CD4-positive, alpha-beta T cell treated with Interleukin-6 for 4 hours (primary cell): Measurements from ENCODE around the gene DUSP22.

Source experiments
- DNase-seq: peaks from one replicate; pipeline ENCODE4 v3.0.0-alpha.2; 2020; ENCODE audit warnings: mixed read lengths

The DUSP22 gene

DNA sequence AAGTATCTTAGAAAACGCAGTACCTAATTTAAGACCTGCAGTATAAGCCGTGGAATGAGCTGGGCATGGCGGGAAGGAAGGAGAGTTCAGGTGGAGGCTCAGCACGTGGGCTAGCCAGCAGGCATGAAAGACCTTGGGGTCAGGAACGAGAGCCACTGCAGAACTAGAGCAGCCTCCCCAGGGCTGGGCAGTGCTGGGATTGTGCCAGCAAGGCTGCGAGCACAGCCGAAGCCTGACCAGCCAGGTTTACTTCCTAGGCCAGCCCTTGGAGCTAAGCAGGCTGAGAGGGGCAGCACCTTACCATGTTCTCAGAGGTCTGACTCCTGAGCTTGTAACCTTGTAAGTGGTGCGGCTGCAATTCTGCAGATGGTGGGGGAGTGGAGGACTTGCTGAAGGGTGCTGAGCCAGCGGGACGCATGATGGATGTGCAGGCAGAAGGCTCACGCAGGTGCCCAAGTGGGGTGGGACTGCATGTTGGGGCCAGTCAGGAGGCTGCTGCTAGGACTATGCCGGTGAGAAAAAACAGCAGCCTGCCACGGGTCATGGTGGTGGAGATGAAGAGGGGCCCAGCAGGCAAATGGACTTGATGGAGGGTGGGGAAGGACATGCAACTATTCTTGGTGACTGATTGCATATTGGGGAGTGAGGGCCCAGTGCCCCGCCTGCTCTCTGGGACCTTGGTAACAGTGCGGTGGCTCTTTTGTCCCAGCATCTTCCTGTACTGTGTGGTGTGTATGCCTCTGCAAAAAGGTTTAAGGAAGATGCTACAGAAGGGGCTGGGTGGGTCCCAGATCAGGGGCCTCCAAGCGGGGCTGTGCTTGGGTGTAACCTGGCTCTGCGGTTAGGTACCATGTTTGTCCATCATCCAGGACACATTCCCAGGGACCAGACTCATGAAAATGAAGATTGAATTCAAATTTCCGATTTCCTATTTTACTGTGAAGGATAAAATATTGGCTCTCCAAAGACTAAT lies 61.6 kb downstream of the DUSP22 start:
- no peak for DNase-seq

DNA sequence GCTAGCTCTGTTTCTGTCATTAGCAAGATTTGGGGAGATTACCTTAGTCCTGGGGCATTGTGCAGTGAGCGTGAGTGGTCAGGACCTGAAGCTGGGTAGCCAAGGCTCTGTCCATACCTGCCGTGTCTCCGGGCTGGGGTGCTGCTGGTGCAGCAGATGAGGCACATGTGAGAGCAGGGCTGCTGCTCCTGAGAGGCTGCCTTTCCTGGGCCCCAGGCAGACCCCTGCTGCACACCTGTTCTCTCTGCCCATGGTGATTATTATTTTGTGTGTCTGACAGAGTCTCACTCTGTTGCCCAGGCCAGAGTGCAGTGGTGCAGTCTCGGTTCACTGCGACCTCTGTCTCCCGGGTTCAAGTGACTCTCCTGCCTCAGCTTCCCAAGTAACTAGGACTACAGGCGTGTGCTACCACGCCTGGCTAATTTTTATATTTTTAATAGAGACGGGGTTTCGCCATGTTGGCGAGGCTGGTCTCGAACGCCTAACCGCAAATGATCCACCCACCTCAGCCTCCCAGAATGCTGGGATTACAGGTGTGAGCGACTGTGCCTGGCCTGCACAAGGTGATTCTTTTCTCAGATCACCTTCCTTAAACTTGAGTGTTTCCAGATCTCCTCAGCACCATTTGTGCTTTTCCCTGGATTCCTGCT lies 62.5 kb downstream of the DUSP22 start:
- DNase-seq: no peak

DNA sequence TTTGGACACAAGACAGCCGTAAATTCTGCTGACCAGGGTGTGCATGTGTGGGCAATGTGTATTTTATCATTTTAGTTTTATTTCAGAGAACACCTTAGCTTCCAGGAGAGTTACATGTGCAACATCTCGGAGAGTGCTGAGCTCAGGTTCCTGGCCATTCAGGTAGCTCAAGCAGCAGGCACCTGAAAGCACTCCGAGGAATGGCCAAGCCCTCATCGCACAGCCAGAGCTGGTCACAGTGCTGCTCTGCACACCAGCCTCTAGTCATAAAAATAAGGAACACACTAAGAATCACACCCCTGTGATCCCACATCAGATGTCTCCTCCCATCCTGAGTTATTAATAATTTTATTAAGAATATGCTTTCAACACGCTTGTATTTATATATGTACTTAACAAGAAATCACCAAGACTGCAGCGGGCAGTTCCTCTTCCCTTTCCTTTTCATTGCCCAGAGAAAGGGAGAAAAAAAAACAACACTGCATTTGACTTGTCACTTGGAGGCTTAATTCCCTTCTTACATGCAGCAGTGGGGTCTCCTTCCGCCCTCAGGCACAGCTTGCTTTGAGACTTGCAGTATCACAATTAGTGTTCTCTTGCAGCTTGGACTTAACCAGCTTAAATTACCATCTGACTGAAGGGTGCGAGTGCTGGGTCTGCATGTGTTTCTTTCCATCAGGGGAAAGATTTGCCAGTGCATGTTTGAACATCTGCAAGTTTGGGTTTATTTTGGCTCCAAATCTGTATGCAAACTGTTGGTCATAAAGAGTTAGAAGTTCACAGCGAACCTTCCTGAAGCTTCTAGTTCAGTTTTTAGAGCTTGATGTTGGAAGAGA lies 63.3 kb downstream of the DUSP22 start:
- DNase-seq: no peak

DNA sequence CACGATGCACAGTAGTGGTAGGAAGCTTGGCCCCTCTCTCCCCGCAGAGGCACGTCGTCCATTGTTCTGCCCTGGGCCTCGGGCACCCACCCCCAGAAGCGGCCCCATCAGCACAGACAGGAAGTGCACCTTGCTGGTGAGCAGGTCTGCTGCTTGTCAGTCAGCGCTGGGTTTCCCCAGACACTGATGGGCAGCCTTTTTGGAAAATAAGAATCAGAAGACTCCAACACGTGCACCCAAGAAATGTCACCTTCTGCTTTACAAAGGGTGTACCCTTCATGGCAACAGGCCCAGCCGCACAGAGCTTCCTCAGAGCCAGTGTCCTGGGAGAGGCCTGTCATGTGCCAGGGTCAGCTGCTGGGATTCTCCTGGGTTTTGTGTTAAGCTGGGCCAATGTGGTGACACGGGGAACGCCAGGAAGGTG lies 64.6 kb downstream of the DUSP22 start:
- DNase-seq: no peak

DNA sequence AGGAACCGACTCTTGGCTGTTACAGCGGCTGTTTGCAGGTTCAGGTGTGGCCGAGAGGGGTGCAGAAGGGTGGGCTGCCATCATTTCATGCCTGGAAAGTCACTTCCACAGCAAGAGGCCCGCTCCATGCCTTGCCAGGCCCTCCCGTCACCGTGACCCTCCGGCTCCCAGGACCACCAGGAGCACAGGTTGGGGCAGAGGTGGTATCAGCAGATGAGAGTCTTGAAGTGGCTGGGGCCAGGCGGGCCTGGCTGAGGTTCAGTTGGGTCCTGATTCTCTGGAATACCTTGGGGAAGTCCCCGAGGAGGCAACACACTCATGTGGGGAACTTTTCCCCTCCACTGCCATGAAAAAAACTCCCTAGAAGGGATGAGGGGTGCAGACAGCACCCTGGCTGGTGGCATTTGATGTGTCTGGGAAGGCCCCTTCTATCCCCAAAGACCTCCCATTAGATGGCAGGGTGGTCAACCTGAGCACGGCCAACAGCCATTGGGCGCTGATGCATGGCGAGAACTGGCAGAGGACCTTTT lies 65.0 kb downstream of the DUSP22 start:
- DNase-seq: no peak

DNA sequence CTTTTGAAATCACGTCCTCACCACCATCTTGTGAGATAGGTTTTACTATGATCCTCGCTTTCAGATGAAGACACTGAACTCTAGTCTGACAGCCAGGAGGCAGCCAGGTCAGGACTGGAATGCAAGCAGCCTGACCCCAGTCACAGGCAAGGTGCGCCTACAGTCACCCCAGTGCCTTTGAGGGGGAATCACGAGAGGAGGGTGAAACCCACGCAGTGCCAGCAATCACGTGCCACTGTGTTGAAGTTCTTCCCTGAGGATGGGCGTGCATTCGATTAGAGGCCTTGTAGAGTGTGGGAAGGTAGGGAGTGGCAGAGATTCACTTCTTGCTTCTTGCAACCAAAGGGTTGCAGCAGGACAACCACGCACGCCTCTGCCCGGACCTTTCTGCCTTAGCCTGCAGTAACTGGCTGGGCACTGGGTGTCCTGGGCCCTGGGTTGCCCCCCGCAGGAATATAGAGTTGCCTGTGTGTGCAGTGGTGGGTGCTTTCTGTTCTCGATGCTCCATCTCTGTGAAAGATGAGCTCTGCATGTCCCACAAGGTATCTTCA lies 65.6 kb downstream of the DUSP22 start:
- DNase-seq: no peak

DNA sequence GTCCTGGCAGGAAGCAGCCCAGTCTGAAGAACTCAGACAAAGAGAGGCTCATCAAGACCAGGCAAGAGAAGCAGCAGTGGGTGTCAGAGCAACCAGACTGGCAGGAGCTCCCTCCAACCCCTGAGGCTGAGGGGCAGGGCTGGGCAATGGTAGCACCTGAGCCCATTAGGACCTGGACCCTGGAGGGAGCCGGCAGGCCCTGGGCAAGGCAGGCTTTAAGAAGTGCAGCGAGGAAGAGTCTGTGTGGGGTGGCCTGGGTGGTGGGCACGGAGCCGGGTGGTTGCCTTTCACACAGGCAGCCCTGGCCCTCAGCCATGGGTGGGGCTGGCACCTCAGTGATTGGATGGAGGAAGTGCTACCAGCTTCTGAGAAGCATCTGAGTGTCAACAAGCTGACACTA lies 66.1 kb downstream of the DUSP22 start:
- DNase-seq: no peak

DNA sequence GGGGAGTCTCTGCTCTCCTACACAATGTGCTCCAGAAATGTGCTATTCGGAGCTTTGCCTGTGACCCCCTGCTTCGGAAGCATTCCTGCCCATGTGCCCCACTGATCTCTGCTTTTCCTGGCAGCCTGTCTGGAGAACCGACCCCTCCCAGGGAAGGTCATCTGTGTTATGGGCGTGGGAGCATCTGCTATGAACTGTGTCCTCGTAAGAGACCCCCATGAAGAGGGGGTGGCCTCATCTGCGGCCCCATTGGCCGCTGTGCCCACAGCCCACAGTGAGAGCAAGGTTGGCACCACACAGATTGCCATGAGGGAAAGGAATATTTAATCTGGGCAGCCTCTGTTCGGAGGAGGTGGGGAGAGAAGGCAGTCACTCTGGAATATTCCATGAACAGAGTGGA lies 66.6 kb downstream of the DUSP22 start:
- DNase-seq: no peak

DNA sequence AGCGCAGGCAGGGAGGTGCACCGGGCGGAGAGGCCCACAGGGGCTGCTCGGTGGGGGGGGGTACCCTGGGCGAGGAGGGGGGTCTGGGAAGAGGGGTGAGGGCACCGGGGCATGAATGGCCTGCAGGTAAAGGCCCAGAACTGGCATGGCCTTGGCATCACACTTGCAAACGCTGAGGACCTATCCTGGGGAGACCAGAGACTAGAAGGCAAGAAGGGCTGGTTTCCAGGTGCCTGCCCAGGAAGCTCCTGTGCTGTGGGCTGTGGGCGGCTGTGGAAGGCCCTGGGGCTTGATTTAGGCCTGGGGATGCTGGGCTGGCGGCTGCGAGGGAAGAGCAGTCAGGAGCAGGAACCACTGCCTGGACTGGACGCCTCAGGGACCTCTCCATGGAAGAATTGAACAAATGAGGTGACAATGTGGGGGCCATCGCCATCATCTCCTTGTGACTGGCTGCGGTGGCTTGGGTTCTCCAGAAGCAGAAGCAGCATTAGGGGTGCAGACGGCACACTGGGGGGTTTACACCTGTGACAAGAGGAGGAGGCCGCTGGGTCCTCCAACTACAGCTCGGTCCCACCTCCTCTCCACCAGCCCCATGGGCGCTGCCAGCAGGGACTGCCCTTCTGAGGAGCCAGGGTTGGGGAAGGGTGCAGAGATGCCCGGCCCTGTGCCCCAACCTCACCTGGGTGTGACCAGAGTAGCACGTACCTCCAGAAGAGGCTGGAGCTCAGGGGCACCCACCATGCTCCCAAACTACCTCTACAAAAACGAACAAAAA lies 67.2 kb downstream of the DUSP22 start:
- DNase-seq: no peak

DNA sequence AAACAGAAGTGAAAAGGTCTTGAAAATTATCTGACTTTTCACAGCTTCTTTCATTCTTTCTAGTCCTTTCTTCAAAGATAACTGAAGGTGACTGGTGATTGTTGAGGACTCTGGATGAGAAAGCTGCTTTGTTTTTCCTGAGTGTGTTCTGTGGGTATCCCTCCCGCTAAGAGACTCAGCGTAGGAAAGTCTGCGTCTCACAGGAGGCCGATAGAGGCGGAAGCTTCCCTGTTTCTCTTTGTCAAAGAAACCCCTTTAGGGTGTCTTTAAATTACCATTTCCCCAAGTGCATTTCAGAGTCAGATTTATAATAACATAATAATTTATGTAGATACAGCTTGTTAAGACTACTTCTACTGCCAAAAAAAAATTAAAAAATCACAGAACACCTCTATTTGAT lies 68.1 kb downstream of the DUSP22 start:
- DNase-seq: no peak

DNA sequence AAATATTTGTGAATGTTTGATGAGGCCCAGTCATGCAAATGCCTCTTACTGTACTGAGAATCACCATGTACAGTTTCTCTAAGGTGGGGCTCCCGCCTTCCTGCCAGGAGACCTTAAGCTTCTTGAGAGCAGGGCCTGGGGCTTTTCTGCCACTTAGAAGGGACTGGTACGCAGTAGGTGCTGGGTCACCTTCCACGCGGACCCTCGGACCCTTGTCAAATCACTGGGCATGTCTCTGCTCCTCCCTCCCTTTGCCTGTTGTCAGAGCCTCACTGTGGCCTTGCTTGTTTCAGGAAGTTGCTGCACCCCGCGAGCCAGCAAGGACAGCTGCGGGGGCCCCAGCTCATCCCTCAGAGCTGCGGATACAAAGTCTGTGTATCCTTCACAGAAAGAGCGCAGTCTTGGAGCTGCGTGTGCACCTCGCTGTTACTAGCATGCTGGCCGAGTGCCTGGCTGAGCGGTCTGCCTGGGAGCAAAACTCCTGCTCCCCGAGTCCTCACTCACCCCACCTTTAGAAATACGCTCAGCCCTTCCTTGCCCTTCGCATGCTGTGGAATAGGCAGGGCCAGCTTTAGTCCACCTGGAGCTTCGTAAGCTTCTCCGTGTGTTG lies 68.6 kb downstream of the DUSP22 start:
- DNase-seq: no peak

DNA sequence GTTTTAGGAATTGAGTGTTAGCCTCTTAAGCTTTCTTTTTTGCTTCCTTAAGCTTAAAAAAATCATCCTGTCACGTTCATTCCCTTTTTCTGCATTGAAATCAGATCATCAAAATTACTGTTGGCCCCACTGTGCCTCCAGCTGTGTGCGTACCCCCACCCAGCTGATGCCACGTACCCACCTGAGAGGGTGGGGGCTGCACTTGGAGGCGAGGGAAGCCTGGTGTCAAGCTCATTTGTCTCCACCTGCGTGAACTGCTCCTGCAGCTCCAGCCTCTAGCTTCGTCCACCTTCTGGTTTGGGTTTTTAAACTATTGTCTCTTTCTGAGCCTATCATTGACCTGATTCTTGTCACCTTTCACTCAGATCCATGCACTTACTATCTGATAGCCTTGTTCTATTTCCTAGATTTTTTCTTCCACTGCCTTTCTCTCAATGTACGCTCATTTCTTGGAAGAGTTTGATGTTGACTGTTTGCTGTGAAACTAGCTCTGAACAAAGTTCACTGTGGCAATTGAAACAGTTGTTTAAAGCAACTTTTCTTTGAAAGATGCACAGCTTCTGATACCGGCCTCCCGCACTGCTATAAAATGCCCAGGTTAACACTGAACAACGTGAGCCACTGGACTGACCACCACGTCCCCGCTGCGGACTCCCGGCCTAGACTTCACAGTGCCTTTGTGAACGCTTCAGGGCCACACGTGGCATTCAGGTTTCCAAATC lies 69.3 kb downstream of the DUSP22 start:
- DNase-seq: no peak

DNA sequence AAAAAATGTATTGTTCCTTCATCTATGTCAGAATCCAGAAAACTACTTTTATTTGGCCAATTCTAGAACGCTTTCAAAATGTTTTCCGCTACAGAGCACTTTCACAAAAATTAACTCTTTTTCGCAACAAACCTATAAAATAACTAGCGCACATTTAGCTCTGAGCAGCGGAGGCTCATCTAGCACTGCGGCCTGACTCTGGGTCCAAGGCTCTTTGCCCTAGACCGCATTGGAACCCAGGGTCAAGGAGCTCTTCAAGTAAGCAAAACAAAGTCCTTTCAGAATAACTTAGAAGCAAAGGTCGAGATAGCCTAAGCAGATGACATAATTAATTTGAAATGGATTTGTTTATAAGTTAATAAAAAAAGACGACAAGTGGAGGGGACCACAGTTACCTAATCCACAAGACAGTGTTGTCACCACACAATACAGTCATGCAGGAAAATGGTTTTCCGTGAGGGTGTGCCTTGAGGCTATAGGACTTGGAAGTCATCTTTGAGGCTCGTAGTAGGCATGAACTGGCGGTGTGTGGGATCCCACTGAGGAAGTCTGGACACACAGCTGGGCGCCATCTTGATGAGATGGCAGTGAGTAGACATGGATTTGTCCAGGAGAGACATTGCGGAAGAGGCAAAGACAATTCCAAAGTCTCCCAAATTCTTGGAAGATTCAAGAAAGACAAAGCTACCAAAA lies 70.1 kb downstream of the DUSP22 start:
- DNase-seq: no peak

DNA sequence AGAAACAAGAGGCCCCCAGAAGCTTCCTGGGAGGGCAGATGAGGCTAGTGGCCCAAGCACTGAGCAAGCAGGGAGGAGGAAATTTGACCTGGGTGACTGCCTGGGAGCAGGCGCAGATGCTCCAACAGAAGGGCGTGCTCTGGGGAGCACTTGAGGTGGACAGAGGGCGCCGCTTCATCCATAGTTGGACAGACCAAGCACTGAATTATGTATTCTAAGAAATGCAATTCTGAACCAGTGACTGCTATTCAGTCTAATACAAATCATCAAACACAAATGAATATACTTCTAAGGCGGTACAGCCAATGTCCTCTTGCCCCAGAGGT lies 70.6 kb downstream of the DUSP22 start:
- no peak for DNase-seq

DNA sequence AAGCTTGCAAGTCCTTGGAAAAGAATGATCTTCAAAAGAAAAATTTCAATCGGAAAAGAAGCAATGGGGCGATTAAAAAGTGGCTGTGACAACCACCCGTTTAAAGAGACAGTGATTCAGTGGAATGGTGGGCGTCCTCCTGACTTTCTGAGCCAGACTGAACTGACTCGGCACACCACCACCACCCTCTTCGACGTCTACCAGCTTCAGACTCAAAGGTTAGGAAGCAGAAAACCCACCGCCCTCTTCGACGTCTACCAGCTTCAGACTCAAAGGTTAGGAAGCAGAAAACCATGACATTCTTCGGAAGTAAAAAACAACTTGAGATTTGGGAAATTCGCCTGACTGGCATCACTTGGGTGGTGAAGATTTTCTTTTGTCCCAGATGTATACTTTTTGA lies 71.0 kb downstream of the DUSP22 start:
- DNase-seq: no peak

DNA sequence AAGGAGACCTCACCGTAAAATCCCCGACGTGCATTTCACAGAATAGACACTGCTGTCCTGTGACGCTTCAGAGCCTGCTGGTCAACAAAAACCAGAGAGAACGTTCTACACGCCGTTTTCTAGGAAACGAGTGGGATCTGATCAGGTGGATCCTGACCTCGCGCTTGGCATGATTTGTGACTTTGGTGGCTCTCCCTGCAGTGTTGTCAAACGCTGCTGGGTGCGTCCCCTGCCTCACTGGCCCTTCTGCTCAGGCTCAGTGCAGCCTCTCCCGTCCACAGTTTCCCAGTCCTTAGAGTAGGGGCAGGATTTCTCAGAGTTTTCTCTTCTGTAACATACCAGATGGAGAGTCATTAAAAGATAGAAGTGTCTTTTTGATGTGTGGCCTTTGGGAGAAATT lies 71.6 kb downstream of the DUSP22 start:
- no peak for DNase-seq

DNA sequence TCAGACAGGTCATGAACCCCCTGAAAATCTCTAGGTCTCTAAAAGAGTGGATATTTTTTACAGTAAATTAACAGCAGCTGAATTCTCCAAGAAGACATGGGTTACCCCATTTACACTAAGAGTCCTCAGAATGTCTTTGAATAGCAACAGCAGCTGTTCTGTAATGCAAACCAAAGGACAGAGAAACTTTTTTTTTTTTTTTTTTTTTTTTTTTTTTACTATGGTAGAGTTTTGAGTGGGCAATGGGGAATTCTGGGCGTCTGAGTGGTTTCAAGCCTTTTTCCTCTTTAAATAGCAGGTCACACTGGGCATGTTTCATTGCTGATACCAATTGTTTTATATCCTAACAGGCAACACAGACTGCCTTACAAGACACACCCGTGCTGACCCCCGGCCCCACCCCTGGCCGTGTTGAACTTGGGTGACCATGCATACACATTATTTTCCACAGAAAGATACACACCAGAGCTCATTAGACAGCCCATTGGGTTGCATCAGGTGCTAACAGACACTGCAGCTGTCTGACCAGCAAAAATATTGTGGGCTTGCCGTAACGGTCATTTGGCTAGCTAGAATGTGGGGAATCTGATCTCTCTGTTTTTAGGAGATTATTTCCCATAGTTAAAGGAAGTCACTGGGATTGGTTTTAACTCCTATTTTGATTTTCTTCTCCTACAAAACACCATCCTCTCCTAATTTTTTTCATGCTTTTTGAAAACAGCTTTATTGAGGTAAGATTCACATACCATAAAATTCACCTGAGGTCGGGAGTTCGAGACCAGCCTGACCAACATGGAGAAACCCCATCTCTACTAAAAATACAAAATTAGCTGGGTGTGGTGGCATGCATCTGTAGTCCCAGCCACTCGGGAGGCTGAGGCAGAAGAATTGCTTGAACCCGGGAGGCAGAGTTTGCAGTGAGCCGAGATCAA lies 72.6 kb downstream of the DUSP22 start:
- no peak for DNase-seq

DNA sequence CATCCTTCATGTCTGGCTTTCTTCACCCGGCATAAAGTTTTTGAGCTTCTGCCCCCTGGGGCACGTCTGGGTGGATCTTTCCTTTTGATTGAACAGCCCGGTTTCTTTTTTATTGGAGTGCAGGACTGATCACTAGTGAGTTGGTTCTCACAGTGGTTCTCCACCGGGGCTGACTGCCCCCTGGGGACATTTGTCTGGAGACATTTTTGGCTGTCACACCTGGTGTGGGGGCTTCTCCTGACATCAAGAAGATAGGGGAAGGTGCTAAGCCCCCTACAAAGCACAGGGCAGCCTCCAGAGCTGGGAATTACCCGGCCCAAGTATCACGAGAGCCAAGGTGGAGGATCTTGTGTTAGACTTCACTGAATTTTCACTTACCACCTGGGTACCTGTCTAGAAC lies 73.5 kb downstream of the DUSP22 start:
- no peak for DNase-seq
